NCI-H748 (cell line): ENCODE measurements around the gene FBXW12.
"Not testable (repeated sequence)": the region's sequence is repeated elsewhere in the genome, so short reads cannot be mapped to it uniquely, and the experiment has no call there.

Source experiments
- DNase-seq: peaks from one replicate; lab custom pipeline; 2025; ENCODE audit not compliant: unreplicated experiment; lab: John Stamatoyannopoulos, UW

FBXW12 gene

GRCh38 chr3:48372377-48372770, 355 bp downstream of the FBXW12 start:
- DNase-seq = no peak

DNA sequence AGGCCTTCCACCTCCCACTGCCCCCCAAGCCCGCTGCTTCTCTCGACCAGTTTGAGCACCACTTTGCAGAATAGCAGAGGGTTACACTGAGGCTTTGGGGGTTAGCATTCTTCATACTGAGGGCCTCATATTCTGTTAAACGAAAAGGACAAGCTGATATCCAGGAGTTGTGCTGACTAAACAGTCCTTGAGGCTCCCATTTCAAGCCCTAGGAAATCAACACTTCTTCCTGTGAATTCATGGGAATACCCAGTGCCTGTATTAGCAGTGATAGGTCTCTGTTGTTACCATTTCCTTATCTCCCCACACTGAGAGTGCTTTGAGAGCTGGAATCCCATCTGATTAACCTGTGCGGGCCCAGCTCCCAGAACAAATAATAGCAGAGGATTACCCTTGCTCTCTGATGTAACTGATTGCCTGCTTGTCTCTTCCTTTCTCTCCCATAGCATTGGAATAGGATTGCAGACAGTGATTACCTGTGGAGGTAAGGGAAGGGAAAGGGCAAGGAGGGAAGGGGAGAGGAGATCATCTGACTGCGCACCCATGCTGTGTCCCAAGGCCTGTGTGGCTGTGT, 930 bp downstream of the FBXW12 start:
- no peak for DNase-seq

DNA sequence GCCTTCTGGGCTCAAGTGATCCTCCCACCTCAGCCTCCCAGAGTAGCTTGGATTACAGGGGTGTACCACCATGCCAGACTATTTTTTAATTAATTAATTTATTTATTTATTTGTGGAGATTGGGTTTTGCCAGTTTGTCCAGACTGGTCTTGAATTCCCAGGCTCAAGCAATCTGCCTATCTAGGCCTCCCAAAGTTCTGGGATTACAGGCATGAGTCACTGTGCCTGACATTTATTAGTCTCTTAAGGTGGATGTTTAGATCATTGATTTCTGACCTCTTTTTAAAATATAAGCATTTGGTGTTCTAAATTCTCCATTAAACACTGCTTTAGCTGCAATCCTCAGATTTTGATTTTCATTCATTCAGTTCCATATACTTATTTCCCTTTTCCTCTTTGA, 15.6 kb downstream of the FBXW12 start:
- DNase-seq = no peak

GRCh38 chr3:48388966-48389365, 16.9 kb downstream of the FBXW12 start:
- DNase-seq = no peak

DNA sequence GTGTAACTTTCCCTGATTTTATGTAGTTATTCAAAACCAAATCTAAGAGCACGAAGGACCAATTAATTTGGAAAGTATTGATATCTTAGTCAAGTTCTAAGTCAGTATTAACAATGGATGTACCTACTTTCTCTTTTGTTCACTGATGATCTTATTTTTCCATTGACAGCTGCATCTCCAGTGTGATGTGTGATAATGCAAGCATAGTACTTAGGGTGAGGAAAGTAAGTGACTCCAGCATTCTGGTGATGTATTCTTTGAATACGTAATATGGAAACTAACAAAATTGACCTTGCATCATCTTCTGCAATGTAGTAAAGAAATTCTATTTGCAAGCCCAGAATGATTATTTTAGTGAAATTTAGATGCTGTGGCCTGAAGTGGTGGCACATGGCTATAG, 22.4 kb downstream of the FBXW12 start:
- no peak for DNase-seq

GRCh38 chr3:48395714-48396113, 23.7 kb downstream of the FBXW12 start:
- DNase-seq = no peak

DNA sequence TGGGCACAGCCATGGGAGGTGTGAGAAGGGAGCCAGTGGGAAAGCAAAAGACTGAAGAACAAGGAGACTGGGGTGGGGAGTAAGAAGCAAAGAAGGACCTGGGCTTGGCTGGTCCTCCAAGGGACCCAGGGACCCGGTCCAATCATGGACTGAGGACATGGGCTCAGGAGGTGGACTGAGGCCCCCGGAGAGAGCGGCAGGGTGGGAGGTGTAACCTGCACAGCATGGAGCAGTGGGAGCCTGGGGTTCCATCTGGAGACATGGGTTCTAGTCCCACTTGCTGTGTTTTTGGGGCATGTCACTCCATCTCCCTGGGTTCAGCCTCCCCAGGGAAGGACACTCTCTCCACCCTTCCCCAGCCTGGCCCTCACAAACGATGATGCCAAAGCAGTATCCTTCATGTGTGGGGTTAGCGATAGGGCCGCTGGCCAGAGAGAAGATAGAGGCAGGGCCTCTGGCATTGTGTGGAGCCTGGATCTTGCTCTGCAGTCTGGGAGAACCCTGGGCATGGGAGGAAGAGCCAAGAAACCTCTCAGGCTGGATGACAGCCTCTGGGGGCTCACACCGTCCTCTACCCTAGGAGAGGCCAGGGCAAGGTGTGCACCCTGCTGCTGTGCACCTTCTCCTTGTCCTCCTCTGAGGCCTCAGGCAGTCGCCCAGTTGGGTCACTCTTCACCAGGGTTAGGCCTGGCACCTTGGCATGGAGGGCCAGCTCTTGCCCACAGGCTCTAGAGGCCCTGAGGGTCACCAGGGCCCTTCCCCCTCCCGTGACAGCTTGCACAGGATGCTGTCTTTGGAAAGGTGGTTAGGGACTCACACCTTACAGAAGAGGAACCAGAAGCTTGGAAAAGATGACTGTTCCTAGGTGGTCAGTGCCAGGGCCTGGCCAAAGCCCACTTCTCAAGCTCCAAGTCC, 26.0 kb downstream of the FBXW12 start:
- DNase-seq = no peak

DNA sequence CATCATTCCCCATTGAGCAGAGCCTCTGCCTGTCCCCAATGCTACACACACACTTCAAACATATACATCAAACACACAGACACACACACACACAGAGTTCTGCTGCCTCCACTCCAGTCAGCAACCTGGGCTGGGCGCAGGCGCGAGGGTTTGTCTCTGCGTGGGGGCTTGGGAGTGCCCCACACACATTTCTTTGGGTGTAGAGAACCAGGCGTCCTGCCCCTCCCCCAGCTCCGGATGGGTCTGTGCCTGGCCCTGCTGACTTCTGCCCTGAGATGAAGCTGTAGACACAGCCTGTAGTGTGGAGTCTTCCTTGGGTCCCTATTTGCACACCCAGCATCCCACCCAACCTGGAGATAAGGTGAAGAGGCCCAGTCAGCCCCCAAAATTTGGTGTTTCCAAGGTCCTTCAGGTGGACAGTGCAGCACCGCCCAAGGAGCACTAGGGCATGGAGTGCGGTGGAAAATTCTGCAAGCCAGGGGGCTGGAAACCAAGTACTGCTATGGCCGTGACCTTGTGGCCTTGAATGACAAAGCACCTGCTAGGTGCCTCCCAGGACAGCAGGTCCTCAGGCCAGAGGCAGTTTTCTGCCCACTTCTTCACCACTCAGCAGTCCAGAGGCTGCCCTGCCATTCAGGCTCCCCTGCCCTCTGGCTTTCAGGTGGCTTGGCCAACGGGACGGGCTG, 26.8 kb downstream of the FBXW12 start:
- no peak for DNase-seq

- no peak for DNase-seq
These were observed 27.6 kb downstream of the FBXW12 start for GRCh38 chr3:48399387-48400172.

- peak; percentile 47 for DNase-seq
These were observed 28.9 kb downstream of the FBXW12 start for GRCh38 chr3:48400824-48401433.

GRCh38 chr3:48401434-48401901, 29.4 kb downstream of the FBXW12 start:
- DNase-seq = not testable (repeated sequence)

- no peak for DNase-seq
These were observed 30.3 kb downstream of the FBXW12 start for GRCh38 chr3:48402281-48402732.

DNA sequence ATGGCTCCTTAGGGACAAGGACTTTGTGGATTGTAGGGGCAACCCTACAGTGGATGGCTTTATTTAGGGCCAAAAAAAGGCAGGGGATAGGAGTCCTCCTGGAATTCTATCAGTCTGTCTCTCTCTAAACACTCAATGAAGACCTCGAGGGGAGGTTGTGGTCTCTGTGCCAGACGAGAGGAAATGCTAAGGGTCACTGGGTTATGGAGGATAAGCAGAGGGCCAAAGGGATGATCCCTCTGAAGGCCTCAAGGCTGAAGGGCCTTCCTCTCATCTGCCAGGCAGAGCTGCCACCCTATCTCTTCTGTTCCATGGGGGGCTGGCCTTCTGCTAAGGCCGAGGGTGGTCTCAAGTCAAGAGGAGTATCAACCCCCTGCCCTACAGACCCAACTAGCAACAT, 30.9 kb downstream of the FBXW12 start:
- DNase-seq = no peak

- no peak for DNase-seq
These were observed 31.8 kb downstream of the FBXW12 start for GRCh38 chr3:48403533-48404439.

DNA sequence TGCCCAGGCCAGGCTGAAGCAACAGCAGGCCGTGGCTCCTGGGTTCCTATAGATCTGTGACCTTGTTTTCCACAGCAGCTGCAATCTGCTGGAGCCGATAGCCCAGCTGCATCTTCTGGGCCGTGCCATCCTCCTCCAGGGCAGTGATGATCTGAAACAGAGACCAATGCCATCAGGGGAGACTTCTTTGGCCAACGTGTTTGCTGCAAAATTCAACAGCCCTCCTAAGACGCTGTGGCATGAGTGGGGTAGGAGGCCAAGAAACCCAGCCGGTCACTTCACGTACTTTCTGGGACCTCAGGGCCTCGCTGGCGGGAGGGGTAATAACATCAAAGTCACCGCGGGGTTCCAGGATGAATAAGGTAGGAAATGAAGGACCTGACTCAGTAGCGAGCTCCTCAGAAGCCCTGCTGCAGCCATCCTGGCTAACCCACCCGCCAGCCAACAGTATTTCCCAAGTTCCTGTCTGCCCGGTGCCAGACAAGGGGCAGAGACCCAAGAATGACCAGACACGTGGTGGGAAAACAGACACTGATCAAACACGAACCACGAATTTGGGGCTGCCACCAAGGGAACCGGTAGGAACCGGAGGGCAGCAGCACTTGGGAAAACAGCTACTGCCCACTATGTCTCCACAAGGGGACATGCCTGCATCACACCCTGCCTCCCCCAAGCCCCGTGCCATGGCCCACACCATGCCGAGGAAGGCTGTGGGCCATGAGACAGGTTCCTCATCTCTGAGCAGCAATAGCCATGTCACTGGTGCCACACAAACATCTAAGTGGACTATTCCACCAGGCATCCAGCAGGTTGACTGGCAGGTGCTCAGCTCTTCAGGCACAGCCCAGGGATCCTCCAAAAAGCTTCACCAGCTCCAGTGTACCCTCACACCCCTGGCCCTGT, 32.7 kb downstream of the FBXW12 start:
- no peak for DNase-seq

DNA sequence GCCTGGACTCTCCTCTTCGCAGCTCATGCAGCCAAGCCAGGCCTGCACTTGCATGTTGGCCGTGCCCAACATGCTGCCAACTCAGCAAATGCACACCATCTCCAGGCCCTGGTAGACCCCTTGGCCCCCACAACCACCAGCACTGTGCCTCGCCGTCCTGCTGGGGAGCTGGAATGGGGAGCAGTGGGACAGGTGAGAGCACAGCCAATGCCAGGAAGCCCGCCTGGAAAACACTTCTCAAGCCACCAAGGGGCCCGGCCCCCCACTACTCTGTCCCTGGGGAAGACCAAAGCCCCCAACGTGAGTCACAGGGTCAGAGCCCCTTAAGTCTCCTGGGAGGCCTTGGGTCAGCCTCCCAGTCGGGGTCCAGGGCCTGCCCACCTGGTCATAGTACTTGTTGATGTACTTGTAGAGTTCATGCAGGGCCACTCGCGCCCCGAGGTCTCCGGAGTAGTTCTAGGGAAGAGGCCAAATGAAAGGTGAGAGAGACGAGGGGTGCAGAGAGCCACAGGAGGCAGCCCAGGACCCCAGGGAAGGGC, 33.4 kb downstream of the FBXW12 start:
- DNase-seq = no peak

DNA sequence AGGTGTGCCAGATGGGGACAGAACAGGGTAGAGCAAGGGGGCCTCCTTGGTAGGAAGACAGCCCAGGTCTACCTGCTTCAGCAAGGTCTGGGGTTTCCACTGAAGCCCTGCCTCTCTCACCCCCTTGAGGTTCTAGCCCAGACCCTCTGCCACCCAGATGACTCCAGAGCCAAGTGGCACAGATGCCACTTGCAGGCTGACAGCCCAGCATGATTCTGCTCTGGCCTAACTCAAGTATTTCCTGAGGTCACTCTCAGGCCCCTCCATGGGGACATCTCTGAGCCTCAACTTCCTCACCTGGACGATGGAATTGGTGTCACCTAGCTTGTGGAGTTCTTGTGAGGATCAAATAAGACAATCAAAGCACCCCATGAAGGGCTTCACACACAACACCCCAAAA, 34.0 kb downstream of the FBXW12 start:
- DNase-seq = no peak
